Ishikawa (cell line): Measurements from ENCODE around the gene ACVR2A.

ENCODE experiments used
- CEBPB ChIP-seq: IDR thresholded peaks from 2 replicates; pipeline ENCODE4 v1.6.1; 2012
- EGR1 ChIP-seq: IDR thresholded peaks from 2 replicates; pipeline ENCODE4 v1.6.1; 2012
- EP300 ChIP-seq: IDR thresholded peaks from 2 replicates; pipeline ENCODE4 v1.6.1; 2012; ENCODE audit warnings: borderline replicate concordance
- NFIC ChIP-seq: IDR thresholded peaks from 2 replicates; pipeline ENCODE4 v1.6.1; 2012
- RAD21 ChIP-seq: IDR thresholded peaks from 2 replicates; pipeline ENCODE4 v1.6.1; 2012; ENCODE audit warnings: low read depth
- TAF1 ChIP-seq: IDR thresholded peaks from 2 replicates; pipeline ENCODE4 v1.6.1; 2012; ENCODE audit warnings: low read depth, mild to moderate bottlenecking
- TCF12 ChIP-seq: IDR thresholded peaks from 2 replicates; pipeline ENCODE4 v1.6.1; 2012; ENCODE audit warnings: low read depth
- TEAD4 ChIP-seq: IDR thresholded peaks from 2 replicates; pipeline ENCODE4 v1.6.1; 2012
- YY1 ChIP-seq: IDR thresholded peaks from 2 replicates; pipeline ENCODE4 v1.6.1; 2012; ENCODE audit warnings: low read depth
- ZBTB7A ChIP-seq: IDR thresholded peaks from 2 replicates; pipeline ENCODE4 v1.6.1; 2012; ENCODE audit warnings: low read depth
- TF ChIP-seq, protein P1 (sequence below): IDR thresholded peaks from 2 replicates; pipeline ENCODE4 v1.6.1; 2012; ENCODE audit warnings: low read depth, mild to moderate bottlenecking
- TF ChIP-seq, protein P2 (sequence below): IDR thresholded peaks from 2 replicates; pipeline ENCODE4 v1.6.1; 2012
- TF ChIP-seq, protein P3 (sequence below): IDR thresholded peaks from 2 replicates; pipeline ENCODE4 v1.6.1; 2012

DNA sequence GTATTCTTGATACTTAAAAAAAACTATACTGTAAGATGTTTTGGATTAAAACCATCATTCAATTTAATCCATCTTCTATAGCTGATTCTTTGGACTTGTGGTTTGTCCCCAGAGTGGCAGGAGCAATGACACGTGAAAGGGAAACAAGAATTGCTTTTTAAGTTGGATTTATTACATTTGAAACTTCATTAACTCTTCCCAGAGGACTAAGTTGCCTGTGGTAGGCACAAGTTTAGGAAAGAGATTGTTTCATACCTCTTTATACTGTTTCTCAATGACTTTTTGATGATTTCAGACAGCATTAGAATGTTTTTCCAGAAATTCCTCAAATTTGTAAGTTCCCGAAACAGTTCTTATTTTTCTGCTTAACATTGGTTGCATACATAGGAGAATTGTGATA is 41.3 kb downstream of the ACVR2A start:
- TF ChIP-seq, protein P1, sequence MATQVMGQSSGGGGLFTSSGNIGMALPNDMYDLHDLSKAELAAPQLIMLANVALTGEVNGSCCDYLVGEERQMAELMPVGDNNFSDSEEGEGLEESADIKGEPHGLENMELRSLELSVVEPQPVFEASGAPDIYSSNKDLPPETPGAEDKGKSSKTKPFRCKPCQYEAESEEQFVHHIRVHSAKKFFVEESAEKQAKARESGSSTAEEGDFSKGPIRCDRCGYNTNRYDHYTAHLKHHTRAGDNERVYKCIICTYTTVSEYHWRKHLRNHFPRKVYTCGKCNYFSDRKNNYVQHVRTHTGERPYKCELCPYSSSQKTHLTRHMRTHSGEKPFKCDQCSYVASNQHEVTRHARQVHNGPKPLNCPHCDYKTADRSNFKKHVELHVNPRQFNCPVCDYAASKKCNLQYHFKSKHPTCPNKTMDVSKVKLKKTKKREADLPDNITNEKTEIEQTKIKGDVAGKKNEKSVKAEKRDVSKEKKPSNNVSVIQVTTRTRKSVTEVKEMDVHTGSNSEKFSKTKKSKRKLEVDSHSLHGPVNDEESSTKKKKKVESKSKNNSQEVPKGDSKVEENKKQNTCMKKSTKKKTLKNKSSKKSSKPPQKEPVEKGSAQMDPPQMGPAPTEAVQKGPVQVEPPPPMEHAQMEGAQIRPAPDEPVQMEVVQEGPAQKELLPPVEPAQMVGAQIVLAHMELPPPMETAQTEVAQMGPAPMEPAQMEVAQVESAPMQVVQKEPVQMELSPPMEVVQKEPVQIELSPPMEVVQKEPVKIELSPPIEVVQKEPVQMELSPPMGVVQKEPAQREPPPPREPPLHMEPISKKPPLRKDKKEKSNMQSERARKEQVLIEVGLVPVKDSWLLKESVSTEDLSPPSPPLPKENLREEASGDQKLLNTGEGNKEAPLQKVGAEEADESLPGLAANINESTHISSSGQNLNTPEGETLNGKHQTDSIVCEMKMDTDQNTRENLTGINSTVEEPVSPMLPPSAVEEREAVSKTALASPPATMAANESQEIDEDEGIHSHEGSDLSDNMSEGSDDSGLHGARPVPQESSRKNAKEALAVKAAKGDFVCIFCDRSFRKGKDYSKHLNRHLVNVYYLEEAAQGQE, result no peak
- TF ChIP-seq TAF1 (no peak), EP300 (no peak), TEAD4 (no peak), CEBPB (no peak), RAD21 (no peak), YY1 (no peak), TCF12 (no peak), ZBTB7A (no peak), EGR1 (no peak), NFIC (no peak)
- TF ChIP-seq, protein P2, sequence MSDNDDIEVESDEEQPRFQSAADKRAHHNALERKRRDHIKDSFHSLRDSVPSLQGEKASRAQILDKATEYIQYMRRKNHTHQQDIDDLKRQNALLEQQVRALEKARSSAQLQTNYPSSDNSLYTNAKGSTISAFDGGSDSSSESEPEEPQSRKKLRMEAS, result no peak
- TF ChIP-seq, protein P3, sequence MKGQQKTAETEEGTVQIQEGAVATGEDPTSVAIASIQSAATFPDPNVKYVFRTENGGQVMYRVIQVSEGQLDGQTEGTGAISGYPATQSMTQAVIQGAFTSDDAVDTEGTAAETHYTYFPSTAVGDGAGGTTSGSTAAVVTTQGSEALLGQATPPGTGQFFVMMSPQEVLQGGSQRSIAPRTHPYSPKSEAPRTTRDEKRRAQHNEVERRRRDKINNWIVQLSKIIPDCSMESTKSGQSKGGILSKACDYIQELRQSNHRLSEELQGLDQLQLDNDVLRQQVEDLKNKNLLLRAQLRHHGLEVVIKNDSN, result no peak
